Measurements from ENCODE around the gene EIF2B1. TPM values are rescaled to one million over a fixed set of nuclear protein-coding genes. Genes with fewer than 3 reads are reported as not detected.

Gene EIF2B1
- 158 and 170 TPM in 2 replicates for total RNA-seq (2014; rRNA removed; shearing (Covaris generic))
- polyA plus RNA-seq (2015; cell fraction: cytosol; rRNA removed) = 96.0 and 104 TPM in 2 replicates
- polyA plus RNA-seq (2015; cell fraction: nucleus; rRNA removed) = 113 and 122 TPM in 2 replicates

DNA sequence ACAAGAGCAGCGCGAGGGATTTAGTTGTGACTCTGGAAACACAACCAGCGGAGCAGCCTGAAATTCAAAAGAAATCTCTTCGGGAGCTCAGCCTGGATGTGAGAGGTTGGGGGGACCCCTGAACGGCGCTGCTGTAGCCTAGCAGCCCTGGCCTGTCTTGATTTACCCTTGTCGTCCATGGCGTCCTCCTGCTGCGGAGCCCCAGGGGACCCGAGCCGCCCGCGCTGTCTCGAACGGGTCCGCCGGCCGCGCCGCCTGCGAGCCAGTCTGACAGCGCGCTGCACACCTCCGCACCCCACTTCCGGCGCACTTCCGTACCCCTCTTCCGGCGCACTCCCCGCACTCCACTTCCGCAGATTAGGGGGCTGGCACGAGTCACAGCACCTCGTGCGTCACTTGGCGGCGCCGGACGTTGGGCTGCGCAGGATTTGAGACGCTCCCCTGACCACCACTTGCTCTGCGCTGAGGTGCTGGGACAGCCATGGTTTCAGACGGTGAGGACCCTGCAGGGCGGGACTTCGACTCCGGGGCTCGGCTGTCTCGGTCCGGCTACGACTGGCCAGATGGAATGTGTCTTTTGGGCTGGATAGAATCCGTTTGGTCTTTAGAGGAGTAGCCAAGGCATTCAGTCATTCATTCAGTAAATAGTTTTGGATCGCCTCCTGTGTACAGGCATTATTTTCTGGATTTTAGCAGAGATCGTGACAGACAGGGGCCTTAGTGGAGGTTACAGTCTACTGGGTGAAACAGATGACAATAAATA is at the start of gene EIF2B1, which contains the start of gene GTF2H3:
Gene EIF2B1 (minus strand): TSS at position 308 of the 763 bp plus-strand sequence. CDS start 129 bp downstream, at position 179.
Gene GTF2H3 (plus strand): TSS at position 451 of the 763 bp plus-strand sequence. CDS start 31 bp downstream, at position 482.
- peak; percentile 98 for DNase-seq (ENCODE audit: low read depth)

DNA sequence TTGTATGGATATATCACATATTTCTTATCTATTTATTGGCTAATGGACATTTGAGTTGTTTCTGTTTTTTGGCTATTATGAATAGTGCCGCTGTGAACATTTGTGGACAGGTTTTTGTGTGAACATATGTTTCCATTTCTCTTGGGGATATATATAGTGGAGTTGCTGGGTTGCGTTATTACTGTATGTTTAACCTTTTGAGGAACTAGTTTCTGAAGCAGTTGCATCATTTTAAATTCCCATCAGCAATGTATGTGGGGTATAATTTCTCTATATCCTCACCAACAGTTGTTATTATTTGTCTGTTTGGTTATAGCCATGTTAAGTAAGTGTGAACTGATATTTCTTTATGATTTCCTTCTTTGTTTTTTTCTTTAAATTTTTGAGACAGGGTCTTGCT is 48.1 kb upstream of the EIF2B1 start:
- DNase-seq (ENCODE audit: low read depth) = no peak

DNA sequence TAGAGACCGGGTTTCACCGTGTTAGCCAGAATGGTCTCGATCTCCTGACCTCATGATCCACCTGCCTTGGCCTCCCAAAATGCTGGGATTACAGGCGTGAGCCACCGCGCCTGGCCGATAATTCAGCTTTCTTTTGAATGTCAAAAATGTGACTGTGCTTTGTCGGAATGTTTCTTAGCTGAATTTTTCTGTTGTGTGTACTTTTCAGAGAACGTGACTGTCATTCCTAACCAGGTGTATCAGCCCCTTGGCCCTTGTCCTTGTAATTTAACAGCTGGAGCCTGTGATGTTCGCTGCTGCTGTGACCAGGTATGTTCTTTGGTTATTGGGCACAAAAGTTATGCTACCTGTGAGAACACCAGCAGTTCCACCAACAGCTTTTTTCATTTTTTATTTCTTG is 45.5 kb upstream of the EIF2B1 start:
- no peak for DNase-seq (ENCODE audit: low read depth)

DNA sequence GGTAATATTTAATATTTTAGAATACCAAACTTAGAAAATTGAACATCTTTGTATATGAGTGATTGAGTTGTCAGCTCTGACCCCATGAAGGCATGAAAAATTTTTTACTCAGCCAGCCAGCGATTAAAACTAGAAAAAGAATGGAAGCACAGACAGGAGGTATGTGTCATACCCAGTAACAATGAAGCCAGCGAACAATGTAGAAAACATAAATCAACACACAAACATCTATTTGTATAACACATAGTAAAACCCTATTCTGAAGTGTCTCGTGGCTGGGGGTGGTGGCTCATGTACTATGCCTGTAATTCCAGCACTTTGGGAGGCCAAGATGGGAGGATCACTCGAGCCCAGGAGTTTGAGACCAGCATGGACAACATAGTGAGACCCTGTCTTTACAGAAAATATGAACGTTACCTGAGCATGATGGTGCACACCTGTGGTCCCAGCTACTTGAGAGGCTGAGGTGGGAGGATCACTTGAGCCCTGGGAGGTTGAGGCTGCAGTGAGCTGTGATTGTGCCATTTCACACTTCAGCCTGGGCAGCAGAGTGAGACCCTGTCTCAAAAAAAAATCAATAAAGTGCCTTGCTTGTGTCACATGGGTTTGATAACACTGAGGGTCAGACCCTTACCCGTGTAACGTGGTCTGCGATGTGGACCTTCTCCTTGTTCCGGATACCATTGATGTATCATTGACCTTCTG is 43.3 kb upstream of the EIF2B1 start:
- DNase-seq (ENCODE audit: low read depth) = no peak

DNA sequence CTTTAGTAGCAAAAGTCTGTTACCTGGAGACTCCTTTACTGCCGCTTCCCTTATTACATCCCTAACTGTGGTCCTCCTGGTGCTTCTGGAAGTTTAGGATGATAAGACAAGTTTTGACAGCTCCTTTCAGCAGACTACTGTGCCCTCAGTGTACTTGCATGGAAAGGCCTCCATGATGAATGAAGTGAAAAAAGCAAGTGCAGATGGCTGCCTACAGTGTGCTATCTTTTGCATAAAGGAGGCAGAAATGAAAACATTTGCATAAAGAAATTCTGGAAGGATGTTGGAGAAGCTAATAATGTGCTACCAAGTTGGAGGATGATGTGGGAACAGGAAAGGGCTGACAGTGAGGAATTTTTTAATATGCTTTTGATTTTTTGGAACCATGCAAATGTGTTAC is 42.0 kb upstream of the EIF2B1 start:
- no peak for DNase-seq (ENCODE audit: low read depth)

DNA sequence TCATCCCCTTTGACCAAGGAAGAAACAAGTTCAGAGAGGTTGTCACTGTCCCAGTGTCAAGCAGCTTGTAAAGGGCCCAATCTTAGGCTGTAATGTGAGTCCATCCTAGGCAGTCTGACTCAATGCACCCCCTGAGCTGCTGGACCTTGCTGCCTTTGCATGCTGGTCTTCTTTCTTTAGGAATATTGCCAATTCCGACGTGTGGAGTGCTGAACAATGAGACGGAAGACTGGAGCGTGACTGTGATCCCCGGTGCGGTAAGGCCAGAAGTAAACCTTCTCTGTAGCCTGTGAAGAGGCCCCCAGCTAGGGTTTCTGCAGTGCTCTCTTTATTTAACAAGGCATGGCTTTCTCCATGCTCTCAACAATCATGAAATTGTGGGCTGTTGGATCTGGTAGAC is 38.4 kb upstream of the EIF2B1 start:
- DNase-seq (ENCODE audit: low read depth) = no peak

DNA sequence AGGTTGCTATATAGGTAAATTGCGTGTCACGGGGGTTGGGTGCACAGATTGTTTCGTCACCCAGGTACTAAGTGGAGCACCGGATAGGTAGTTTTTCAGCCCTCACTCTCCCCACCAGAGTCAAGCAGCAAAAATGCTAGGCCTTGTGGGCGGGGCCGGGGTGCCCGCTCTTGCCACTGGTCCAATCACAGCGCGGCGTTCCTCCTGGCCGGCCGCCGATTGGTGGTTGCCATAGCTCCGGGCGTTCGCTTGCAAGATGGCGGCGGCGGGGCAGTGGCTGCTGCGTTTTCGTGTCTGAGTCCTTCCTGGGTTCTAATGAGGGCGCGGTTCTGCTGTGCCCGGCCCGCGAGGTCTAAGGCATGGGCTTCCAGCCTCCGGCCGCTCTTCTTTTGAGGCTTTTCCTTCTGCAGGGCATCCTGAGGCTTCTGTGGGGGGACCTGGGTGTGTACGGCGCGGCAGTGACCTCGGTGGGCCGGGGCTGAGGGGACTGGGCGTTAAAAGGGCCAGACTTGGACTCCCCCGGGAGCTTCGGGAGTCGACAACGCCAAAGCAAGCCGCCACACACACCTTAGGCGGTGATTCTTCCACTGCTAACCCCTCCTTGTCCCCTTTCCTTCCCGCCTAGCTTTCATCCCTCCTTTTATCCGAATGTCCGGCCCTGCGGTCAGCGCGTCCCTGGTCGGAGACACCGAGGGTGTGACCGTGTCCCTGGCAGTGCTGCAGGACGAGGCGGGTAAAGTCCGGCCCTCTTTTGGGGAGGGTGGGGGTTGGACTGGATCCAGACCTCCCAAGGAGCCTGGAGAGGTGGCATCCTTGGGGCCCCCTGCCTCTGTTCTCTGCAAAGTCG is 37.6 kb upstream of the EIF2B1 start, which contains the start of gene TCTN2:
Gene TCTN2 (plus strand): TSS at position 232 of the 847 bp plus-strand sequence. CDS start 128 bp downstream, at position 360.
- peak; percentile 86 for DNase-seq (ENCODE audit: low read depth)

DNA sequence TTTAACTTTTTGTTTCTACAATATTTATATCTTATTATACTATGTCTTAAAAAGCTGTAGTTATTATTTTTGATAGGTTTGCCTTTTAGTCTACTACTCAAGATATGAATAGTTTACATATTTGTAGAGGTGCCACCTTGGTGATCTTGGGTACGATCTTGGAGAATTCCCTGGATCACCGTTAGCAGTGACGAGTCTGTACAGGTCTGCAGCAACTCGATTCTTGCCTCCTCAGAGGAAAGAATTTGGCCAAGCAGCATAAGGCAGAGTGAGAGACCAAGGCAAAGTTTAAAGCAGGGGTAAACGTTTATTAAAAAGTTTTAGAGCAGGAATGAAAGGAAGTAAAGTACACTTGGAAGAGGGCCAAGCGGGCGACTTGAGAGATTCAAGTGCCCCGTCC is 34.3 kb upstream of the EIF2B1 start:
- no peak for DNase-seq (ENCODE audit: low read depth)

DNA sequence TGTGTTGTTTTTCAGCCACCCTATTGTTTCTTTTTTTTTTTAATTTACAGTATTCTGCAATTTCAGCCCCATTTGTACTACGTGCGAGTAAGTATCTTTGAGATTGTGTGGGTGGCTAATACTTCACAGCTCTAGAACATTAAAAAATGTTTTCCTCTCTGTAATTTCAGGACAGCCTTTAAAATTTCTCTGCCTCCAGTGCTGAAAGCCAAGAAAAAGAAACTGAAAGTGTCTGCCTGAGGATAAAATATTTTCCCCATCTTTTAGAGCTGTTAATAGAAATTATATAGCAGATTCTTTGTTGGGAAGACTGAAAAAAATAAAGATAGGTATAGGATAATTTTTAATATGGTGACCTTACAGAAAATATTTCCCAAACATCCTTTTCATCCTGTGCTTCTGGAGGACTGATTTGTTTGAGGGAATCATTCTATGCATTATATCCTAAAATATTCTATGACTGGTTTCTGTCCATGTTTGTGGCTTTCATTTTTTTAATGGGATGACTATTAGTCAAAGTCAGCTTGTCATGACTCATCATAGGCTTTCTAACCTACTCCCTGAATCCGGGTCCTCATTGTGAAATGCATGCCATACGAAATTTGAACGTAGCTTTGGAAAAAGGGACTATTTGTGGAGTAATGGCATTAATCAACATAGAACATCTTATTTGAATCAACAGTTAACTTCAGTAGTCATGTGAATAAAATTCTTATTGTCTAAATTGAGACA is 26.7 kb upstream of the EIF2B1 start:
- peak; percentile 89 for DNase-seq (ENCODE audit: low read depth)

DNA sequence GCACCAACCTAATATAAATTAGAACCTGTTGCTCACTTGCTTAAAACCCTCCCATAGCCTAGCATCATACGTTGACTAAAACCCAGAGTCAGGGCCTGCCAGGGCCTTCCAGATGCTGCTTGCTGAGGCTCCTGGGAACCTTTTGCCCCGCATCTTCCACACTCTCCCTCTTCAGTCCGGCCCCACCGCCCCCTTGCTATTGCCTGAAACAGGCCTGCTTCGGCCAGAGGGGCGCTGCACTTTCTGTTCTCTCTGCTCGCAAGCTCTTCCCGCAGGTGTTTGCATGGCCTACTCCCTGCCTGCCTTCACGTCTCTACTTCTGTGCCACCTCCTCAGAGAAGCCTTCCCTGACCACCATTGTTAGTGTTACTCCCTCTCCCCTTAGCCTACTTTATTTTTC is 23.7 kb upstream of the EIF2B1 start:
- DNase-seq (ENCODE audit: low read depth) = no peak

DNA sequence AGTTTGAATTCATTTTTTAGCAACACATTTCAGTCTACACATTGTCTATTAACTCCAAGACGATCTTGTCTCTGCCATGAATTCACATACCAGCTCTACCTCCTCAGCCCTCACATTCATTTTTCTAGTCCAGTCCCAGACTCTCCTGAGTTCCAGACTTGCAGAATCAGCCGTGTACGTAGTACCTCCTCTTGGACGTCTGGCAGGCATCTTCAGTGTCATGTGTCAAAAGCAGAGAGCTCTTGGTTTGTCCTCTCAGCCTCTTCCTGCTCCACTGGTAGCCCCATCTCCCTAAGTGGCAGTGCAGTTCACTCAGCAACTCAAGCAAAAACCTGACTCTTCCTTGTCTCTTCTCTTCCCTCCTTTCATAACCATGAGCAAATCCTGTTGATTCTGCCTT is 22.9 kb upstream of the EIF2B1 start:
- no peak for DNase-seq (ENCODE audit: low read depth)

DNA sequence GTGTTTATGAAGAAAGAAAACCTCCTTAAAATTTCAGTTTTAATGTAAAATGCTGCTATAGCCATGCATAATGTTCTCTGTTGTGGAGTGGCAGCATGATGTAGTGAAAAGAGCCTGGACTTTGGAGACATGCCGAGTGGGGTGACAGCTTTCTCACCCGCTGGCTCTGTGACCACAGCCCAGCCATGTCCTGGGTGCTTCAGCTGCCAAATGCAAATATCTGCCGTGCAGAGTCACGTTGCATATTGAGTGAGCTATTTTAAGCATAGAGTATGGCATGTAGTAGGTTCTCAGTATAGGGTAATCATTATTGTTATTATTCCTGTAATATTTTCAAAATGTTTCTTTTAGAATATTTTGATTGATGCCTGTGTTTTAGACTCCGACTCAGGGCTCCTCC is 21.9 kb upstream of the EIF2B1 start:
- DNase-seq (ENCODE audit: low read depth) = no peak

DNA sequence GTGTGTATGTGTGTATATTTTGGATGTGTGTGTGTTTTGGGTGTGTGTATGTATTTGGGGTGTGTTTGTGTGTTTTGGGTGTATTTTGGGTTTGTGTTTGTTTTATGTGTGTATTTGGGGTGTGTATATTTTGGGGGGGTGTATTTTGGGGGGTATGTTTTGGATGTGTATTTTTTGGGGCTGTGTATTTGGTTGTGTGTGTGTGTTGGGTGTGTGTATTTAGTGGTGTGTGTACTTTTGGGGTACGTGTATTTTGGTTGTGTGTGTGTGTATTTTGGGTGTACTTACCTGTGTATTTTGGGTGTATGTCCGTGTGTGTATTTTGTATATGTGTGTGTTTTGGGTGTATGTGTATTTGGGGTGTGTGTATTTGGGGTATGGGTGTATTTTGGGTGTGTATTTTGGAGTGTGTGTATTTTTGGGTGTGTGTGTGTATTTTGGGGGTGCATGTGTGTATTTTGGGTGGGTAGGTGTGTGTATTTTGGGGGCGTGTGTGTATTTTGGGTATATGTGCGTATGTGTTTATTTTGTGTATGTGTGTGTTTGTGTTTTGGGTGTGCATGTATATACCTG is 20.7 kb upstream of the EIF2B1 start:
- no peak for DNase-seq (ENCODE audit: low read depth)

DNA sequence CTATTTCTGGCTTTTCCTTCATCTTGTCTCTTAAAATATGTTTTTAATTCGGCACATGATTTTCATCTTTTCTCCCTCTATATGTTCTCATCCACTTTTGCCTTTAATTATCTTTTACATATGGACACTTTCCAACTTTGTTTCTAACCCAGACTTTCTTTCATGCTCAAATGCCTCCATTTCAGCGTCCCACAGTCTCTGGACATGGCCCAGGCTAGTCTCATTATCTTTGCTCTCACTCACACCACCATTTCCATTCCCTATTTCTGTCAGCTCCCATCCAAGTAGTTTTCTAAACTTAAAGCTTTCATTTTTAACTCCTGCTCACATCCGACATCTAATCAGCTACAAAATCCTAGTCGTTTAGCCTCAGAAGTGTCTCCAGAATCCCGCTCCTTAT is 14.9 kb upstream of the EIF2B1 start:
- DNase-seq (ENCODE audit: low read depth) = no peak

DNA sequence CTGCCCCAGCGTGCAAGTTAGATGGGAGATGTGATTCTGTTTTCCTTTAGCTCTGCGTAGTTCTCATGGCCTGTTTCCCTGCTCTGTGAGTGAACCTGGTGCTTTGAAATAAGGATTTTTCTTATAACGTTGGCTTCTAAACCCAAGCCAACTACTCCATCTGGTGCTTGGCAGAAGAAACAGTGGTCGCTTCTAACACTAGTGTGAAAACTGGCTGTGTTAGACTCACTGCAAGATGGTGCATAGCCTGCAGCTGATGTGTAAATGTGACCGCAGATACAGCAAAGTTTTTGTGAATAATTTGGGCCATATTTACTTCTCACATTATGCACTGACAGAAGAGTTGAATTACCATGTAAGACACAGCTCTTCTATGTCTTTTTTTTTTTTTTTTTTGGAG is 12.4 kb upstream of the EIF2B1 start:
- DNase-seq (ENCODE audit: low read depth) = no peak

DNA sequence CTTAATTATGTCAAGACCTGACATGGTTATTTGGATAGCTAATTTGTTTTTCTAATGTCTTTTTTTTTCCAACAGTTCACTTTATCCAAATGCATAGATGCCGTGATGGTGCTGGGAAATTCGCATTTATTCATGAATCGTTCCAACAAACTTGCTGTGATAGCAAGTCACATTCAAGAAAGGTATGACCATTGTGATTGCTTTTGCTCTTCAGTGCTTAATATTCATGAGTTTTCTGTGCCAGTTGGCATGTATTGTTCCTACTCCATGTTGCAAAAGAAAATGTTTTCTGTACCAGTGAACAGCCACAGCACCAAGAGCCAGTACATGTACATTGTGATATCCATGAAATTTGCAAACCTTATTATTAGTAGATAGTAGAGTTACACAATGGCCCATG is 11.9 kb upstream of the EIF2B1 start:
- DNase-seq (ENCODE audit: low read depth) = no peak

DNA sequence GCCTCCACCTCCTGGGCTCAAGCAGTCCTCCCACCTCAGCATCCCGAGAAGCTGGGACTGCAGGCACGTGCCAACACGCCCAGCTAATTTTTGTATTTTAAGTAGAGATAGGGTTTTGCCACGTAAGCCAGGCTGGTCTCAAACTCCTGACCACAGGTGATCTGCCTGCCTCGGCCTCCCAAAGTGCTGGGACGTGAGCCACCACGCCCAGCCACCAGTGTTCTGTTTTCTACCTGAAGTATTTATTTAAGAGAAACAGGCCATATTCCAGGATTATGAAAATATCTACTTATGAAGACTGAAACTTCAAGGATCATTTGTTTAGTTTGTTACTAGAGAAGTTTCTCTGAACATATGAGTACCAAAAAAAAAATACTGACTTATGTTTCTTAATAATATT is 10.4 kb upstream of the EIF2B1 start:
- DNase-seq (ENCODE audit: low read depth) = no peak

DNA sequence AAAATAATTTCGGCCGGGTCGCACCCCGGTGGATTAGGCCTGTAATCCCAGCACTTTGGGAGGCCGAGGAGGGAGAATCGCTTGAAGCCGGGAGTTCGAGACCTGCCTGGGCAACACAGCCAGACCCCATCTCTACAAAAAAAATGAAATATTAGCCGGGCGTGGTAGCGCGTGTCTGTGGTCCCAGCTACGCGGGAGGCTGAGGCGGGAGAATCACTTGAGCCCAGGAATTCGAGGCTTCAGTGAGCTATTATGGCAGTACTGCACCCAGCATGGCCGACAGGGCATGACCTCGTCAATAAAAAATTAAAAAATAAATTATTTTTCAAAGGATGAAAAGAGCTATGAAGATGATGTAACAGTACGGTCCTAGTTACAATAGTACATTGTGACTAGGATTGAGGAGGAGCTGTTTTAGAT is 666 bp upstream of the EIF2B1 start:
- DNase-seq (ENCODE audit: low read depth) = peak; percentile 18

DNA sequence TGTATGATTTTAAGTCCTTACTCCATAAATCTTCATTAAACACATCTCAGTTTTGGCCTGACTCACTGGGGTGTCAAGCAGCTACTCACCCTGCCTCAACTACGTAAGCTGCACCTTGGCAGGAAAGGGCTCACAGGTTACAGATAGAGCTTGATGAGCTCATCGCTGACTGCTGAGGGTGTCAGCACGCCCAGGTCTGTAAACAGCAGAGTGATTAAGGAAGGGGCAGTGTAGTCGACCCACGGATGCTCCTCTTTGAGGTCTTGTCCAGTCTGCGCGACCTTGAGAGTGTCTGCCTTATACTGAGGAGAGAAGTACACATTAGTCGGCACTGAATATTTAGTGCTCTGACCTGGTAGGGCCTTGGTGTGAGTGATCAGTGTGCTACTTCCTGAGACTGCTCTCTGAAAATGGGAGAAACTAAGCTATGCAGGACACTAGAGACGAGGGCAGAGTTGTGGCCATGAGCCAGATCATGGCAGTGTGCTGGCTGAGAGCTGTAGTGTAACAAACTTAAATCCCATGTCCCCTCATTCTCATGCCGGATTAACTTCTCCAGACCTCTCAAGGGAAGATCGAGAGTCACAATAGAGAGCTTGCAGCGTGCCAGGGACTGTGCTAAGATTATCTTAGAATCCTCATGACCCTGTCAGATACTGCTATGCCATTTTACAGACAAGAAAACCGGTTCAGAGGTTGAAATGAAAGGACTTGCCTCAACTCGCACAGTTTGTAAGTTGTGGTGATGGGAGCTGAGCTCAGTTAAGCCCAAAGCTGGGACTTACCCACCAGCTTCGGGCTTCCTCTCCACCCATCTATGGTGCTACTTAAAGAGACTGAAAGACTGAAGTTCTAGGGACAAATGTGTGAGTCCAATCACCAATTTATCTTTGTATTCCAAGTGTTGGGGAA is 11.6 kb downstream of the EIF2B1 start:
- DNase-seq (ENCODE audit: low read depth) = no peak
